Naive thymus-derived CD8-positive, alpha-beta T cell (primary cell): Measurements from ENCODE around the gene ECHS1. TPM values are rescaled to one million over a fixed set of nuclear protein-coding genes. Genes with fewer than 3 reads are reported as not detected.
A peak's percentile ranks its signal among the peaks of the same experiment; 100 is the strongest.

Experiments
- ATAC-seq, 2 donors: fragments of 150-1000 bp; cut with Tn5 transposase in 1 of 2; sonication (Bioruptor Pico), chemical (Tn5 transposase) in 1 of 2; 1 replicate in 1 of 2; 2 replicates in 1 of 2; pipeline ENCODE4 v1.10.0; 2021; ENCODE audit warnings: mild to moderate bottlenecking in 2 of 2, moderate library complexity in 2 of 2
- POLR2A ChIA-PET: fragments of 350-600 bp; sonication (Branson Sonifier 250); formaldehyde crosslinking; loops from one replicate; lab custom pipeline; 2021; ENCODE audit warnings: antibody characterized with exemption; lab: Charles Lee
- DNase-seq, 10 donors: peaks; one replicate each; pipeline versions ENCODE4 v3.0.0 to v3.0.0-alpha.2; 2020 to 2022
- H3K27ac Mint-ChIP-seq, 10 donors: one replicate each; pipeline ENCODE4 v1.8.0; 2020 to 2022; ENCODE audit warnings: mild to moderate bottlenecking in 10 of 10, mixed read lengths in 10 of 10, moderate library complexity in 4 of 10, inconsistent platforms in 1 of 10
- H3K27me3 Mint-ChIP-seq, 5 donors: one replicate each; pipeline ENCODE4 v1.8.0; 2021 to 2022; ENCODE audit warnings: mixed read lengths in 5 of 5
- H3K36me3 Mint-ChIP-seq, 3 donors: one replicate each; pipeline ENCODE4 v1.8.0; 2020 to 2022; ENCODE audit warnings: mixed read lengths in 3 of 3, mild to moderate bottlenecking in 2 of 3, inconsistent platforms in 1 of 3
- H3K4me1 Mint-ChIP-seq, 4 donors: one replicate each; pipeline ENCODE4 v1.8.0; 2021 to 2022; ENCODE audit warnings: mixed read lengths in 4 of 4
- H3K4me3 Mint-ChIP-seq, 10 donors: one replicate each; pipeline ENCODE4 v1.8.0; 2020 to 2022; ENCODE audit warnings: mild to moderate bottlenecking in 10 of 10, mixed read lengths in 10 of 10, moderate library complexity in 6 of 10, inconsistent platforms in 1 of 10
- H3K9me3 Mint-ChIP-seq, 9 donors: one replicate each; pipeline ENCODE4 v1.8.0; 2020 to 2022; ENCODE audit warnings: mixed read lengths in 9 of 9, mild to moderate bottlenecking in 3 of 9, inconsistent platforms in 1 of 9, moderate library complexity in 1 of 9
- polyA plus RNA-seq, 3 donors: library from polyadenylated mRNA; unstranded; fragments of 300-500 nt; fragmentation: Illumina TruSeq; gene quantifications; one replicate each; pipeline ENCODE4 v1.2.3, GENCODE V29; 2021
- total RNA-seq, 8 experiments: library from RNA in 2 of 8; stranded (reverse) in 2 of 8; gene quantifications; one replicate each; pipeline ENCODE4 v1.2.3 and lab custom pipeline; 2021 to 2026

The ECHS1 gene
- total and polyA plus RNA-seq, 5 experiments from 2014 or later = 28.3 to 110 (median 103) TPM

DNA sequence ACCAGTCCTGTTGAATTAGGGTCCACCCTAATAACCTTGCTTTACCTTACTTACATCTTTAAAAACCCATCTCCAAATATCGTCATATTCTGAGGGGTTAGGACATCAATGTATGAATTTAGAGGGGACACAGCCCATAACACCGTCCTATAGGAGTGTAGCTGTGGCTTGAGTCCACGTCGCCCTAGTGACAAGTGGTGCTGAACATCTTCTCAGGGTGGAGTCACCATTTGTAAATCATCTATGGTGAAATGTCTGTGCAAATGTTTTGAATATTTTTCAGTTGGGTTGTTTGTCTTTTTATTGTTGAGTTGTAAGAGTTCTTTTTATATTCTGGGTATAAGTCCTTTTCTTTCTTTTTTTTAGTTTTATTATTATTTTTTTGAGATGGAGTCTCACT, 31.2 kb downstream of the ECHS1 start:
- peaks cover 19 to 46% (median 24%) of the 10 kb centered on the region in 5 donors for H3K27me3 Mint-ChIP-seq
- H3K9me3 Mint-ChIP-seq = peaks cover 0 to 2% (median 0%) of the 10 kb centered on the region in 9 donors
- DNase-seq (no peak), ATAC-seq (no peak)
- H3K4me3 Mint-ChIP-seq = no peak overlapping the region
- H3K36me3 Mint-ChIP-seq = no peaks in the 10 kb centered on the region
- peaks cover 0 to 14% (median 0%) of the 10 kb centered on the region in 4 donors for H3K4me1 Mint-ChIP-seq
- H3K27ac Mint-ChIP-seq = peak overlapping the region in 1 of 10 donors; percentile 68
- POLR2A ChIA-PET = no interaction called here

DNA sequence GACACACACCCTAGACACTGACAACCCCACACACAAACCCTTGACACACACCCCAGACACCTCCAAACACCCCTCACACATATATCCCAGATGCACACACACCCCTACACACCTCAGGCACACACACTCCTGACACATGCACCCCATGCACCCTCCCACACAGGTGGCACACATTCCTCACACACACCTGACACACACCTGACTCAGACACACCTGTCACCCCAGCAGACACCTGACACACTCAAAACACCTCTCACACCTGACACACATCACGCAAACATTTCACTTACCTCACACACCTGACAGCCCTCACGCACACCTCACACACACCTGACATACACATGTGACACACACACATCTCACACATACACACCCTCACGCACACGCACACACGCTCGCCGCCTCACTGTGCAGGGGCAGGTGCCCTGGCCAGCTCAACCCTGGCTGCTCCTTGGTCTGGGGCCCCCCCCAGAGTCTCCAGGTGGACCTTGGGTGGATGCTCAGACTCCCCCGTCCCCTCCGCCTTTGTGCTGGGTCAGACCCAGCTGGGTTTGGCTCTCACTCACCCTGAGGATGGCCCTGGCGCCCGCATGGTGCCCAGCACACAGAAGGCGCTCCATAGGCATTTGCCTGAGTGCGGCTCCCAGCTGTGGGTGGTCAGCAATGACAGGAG, 33.3 kb downstream of the ECHS1 start:
- DNase-seq = no peak
- POLR2A ChIA-PET = no interaction called here
- H3K36me3 Mint-ChIP-seq = no peaks in the 10 kb centered on the region
- H3K27ac Mint-ChIP-seq = no peak overlapping the region
- no peak overlapping the region for H3K4me3 Mint-ChIP-seq
- H3K9me3 Mint-ChIP-seq = no peaks in the 10 kb centered on the region
- H3K4me1 Mint-ChIP-seq = peaks cover 2 to 5% (median 3%) of the 10 kb centered on the region in 4 donors
- ATAC-seq = no peak
- peaks cover 11 to 27% (median 18%) of the 10 kb centered on the region in 5 donors for H3K27me3 Mint-ChIP-seq

DNA sequence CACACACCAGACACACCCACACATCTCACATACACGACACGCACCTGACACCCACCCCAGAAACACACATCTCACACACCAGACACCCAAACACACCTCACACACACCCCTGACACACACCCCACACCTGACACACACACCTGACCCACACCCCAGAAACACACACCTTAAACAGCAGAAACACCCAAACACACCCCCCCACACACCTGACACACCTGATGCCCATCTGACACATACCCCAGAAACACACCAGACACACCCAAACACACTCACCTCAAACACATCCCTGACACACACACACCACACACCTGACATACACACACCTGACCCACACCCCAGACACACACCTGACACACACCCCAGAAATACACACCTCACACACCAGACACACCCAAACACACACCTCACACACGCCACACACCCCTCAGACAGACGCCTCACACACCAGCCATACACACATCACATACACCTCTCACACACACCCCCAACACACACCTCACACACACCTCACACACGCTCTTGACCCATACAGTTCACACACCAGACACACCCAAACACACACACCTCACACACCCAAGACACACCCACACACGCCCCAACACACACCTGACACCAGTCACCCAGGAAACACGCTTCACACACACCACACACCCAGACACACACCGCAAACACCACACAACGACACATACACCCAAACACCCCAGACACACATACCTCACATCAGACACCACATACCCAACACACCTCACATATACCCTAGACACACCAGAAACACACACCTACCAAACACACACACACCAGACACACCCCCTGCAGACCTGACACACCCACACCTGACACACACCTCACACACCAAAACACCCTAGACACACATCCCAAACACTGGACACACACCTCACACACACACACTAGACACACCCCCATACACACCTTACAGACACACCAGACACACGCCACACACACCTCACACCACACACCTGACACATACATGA, 34.8 kb downstream of the ECHS1 start:
- ATAC-seq (no peak), DNase-seq (no peak)
- POLR2A ChIA-PET = no interaction called here
- no peak overlapping the region for H3K4me3 Mint-ChIP-seq
- H3K9me3 Mint-ChIP-seq = peaks cover 0 to 2% (median 0%) of the 10 kb centered on the region in 9 donors
- H3K27ac Mint-ChIP-seq = no peak overlapping the region
- H3K27me3 Mint-ChIP-seq = peaks cover 7 to 13% (median 11%) of the 10 kb centered on the region in 5 donors
- peaks cover 2 to 7% (median 6%) of the 10 kb centered on the region in 4 donors for H3K4me1 Mint-ChIP-seq
- no peaks in the 10 kb centered on the region for H3K36me3 Mint-ChIP-seq

DNA sequence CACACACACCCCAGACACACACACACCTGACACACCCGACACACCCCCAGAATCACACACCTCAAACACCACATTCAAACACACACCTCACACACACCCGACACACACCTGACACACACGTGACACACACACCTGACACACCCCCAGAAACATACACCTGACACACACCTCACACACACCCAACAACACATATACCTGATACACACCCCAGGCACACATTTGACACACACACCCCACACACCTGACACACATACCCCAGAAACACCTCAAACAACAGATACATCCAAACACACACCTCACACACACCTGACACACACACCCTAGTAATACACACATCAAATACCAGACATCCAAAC, 35.8 kb downstream of the ECHS1 start:
- Mint-ChIP-seq H3K36me3 (no peaks in the 10 kb centered on the region), H3K27ac (no peak overlapping the region), H3K4me3 (no peak overlapping the region), H3K9me3 (peaks cover 0 to 9% (median 0%) of the 10 kb centered on the region in 9 donors), H3K4me1 (peaks cover 2 to 7% (median 7%) of the 10 kb centered on the region in 4 donors), H3K27me3 (peaks cover 3 to 12% (median 7%) of the 10 kb centered on the region in 5 donors)
- DNase-seq (no peak), ATAC-seq (no peak)
- POLR2A ChIA-PET = interaction anchor here (0.9 kb wide), 1 partner anchor 54 kb away, joined by 3 read pairs; no protein-coding TSS in a partner anchor

DNA sequence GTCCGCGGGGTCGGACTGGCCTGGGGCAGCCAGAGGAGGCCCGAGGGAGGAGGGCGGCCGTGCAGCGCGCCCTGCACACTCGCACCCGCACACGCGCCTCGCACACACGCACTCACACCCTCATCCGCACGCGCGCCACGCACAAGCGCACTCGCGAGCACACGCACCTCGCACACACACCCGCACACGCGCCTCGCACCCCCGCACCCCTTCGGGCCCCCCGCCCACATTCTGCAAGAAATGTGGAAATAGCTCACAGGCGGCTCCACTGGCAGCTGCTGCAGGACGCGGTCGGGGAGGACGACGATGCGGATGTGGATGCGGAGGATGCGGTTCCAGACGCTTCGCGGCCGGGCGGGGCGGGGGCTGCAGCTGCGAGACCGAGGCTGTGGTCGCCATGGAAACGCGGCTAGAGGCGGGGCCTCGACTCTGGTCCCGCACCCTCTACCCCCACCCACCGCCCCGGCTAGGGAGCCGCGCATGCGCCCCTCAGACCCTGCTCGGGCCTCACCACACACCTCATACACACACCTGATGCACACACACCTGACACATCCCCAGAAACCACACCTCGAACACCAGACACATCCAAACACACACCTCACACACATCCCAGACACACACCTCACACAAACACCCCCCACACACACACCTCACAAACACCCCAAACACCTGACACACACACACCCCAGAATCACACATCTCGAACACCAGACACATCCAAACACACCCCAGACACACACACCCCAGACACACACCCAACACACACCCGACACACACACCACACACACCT, 36.4 kb downstream of the ECHS1 start, which contains the start of gene CALY:
Gene CALY, minus strand, starts transcription at position 320 of the 793 bp plus-strand sequence. CDS start 7,907 bp downstream, outside the sequence.
- Mint-ChIP-seq H3K9me3 (peaks cover 0 to 9% (median 0%) of the 10 kb centered on the region in 9 donors), H3K27ac (peak within 1 kb of the TSS in 8 of 10 donors; percentile 83 to 97 (median 93)), H3K27me3 (peaks cover under 1 to 12% (median 4%) of the 10 kb centered on the region in 5 donors), H3K36me3 (no peaks in the 10 kb centered on the region), H3K4me1 (peaks cover 2 to 7% (median 7%) of the 10 kb centered on the region in 4 donors), H3K4me3 (peak within 1 kb of the TSS in 9 of 10 donors; percentile 67 to 85 (median 77))
- POLR2A ChIA-PET = interaction anchor here (0.9 to 2.4 kb wide), 7 partner anchors 10 to 57 kb away, joined by 3 to 11 read pairs (median 4); partner anchors contain the start of genes ECHS1 and MTG1
- DNase-seq (peak; percentile 78 to 97 (median 88)), ATAC-seq (peak; percentile 52 to 60)

DNA sequence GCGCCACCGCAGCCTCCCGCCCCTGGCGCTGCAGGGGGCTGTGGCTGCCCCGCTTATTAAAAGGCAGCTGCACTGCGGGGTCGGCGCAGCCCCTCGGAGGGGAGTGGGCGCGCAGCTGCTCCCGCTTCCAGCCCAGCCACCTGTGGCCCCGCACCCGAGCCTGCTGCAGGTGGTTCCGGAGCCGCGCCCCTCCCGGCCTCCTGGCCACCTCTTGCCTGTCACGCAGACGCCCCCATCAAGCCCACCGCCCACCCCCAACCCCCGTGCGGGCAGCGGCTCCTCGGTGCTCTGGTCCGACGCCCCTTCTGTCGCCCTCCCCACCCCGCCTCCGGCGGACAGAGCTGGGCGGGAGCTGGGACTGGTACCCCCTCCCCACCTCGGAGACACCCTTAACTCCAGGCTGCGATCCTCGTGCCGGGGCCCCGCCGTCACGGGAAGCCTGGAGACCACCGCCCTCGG, 37.0 kb downstream of the ECHS1 start:
- peak overlapping the region in 3 of 10 donors; percentile 62 to 97 (median 93) for H3K27ac Mint-ChIP-seq
- H3K9me3 Mint-ChIP-seq = peaks cover 0 to 9% (median 0%) of the 10 kb centered on the region in 9 donors
- H3K4me1 Mint-ChIP-seq = peaks cover 2 to 7% (median 7%) of the 10 kb centered on the region in 4 donors
- no peak overlapping the region for H3K4me3 Mint-ChIP-seq
- peak in 1 of 10 donors; percentile 70 for DNase-seq
- H3K27me3 Mint-ChIP-seq = peaks cover 0 to 8% (median 0%) of the 10 kb centered on the region in 5 donors
- POLR2A ChIA-PET = interaction anchor here (0.9 to 2.4 kb wide), 8 partner anchors 10 to 58 kb away, joined by 3 to 11 read pairs (median 4); partner anchors contain the start of genes ECHS1 and MTG1
- peak in 1 of 2 donors; percentile 5 for ATAC-seq
- no peaks in the 10 kb centered on the region for H3K36me3 Mint-ChIP-seq

DNA sequence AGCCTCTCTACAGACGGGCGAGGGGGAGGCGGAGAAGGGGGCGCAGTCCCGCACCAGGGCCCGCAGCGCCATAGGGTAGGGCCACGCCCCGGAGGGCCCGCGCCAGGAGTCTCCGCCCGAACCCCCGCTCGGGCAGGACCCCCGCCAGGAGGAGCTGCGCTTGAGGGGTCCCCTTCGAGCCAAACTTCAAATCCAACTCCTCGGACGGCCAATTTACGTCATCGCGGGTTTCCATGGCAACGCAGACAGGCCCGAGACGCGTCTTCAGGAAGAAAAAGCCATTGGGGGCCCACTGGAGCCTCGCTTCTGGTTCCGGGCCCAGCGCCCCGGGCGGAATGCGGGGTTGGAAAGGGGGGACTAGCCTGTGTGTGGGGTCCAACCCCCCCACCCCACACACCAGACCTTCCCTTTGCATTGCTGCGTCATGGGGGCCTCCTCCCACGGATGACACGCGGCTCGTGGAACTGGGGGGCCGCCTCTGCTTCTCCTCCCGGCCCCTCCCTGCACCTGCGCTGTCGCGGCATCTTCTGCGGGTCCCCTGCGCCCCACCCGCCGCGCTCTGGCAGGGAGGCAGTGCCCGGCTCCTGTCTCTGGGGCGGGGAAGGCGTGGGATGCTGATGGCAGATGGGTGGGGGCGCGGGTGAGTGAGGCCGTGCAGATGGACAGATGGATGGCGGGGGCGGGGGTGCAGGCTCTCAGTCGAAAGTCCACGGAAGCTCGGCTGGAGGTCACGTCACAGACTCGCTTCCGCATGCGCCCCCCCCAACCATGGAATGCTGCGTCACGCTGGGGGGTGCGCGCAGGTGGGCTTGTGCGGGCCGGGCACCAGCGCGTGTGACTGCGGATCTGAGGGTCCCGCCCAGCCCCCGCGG, 37.7 kb downstream of the ECHS1 start:
- POLR2A ChIA-PET = interaction anchor here (0.9 to 2.4 kb wide), 7 partner anchors 9 to 59 kb away, joined by 3 to 11 read pairs (median 4); partner anchors contain the start of genes ECHS1 and MTG1
- Mint-ChIP-seq H3K27ac (peak overlapping the region in 9 of 10 donors; percentile 56 to 97 (median 93)), H3K9me3 (peaks cover 0 to 9% (median 0%) of the 10 kb centered on the region in 9 donors), H3K27me3 (peaks cover 0 to 13% (median 0%) of the 10 kb centered on the region in 5 donors), H3K36me3 (no peaks in the 10 kb centered on the region), H3K4me3 (peak overlapping the region in 9 of 10 donors; percentile 67 to 94 (median 77)), H3K4me1 (peaks cover 2 to 7% (median 7%) of the 10 kb centered on the region in 4 donors)
- ATAC-seq = peak; percentile 57 to 59
- peak; percentile 73 to 97 (median 88) for DNase-seq

DNA sequence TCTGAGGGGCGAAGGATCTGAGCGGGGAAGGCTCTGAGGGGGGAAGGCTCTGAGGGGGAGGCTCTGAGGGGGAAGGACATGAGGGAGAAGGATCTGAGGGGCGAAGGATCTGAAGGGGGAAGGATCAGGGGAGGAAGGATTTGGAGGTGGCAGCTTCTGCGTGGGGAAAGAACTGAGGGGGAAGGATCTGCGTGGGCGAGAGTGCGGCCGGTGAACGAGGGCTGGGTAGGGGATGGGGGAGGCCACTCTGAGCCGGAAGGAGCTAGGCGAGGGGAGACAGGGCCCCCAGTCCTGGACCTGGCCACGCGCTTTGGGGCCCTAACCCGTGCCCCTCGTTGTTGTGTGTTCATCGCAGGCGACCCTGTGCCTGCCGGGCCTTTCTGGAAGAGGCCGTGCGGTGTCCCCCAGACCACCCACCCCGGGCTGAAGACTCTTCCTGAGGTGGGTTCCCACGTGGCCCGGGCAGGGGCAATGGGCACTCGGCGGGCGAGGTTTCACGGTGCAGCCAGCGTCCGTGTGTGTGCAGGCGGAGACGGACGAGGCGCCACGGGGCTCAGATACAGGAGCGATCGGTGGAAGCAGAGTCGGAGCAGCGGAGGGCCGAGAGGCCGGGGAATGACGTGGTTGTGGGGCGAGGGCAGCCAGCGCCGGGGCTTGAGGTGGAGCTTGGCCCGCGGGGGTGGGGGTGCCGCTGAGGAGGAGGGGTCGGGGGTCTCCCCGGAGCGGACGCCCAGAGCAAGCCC, 38.5 kb downstream of the ECHS1 start:
- peaks cover 6 to 12% (median 10%) of the 10 kb centered on the region in 4 donors for H3K4me1 Mint-ChIP-seq
- ATAC-seq (peak; percentile 22 to 34), DNase-seq (peak in 2 of 10 donors; percentile 37 to 38)
- peak overlapping the region; percentile 56 to 97 (median 92) for H3K27ac Mint-ChIP-seq
- peaks cover 0 to 9% (median 0%) of the 10 kb centered on the region in 9 donors for H3K9me3 Mint-ChIP-seq
- POLR2A ChIA-PET = interaction anchor here (1.6 to 2.4 kb wide), 3 partner anchors 24 to 59 kb away, joined by 3 to 11 read pairs (median 4); partner anchors contain the start of gene MTG1
- H3K27me3 Mint-ChIP-seq = peaks cover 0 to 14% (median under 1%) of the 10 kb centered on the region in 5 donors
- peak overlapping the region in 9 of 10 donors; percentile 61 to 94 (median 77) for H3K4me3 Mint-ChIP-seq
- H3K36me3 Mint-ChIP-seq = no peaks in the 10 kb centered on the region

DNA sequence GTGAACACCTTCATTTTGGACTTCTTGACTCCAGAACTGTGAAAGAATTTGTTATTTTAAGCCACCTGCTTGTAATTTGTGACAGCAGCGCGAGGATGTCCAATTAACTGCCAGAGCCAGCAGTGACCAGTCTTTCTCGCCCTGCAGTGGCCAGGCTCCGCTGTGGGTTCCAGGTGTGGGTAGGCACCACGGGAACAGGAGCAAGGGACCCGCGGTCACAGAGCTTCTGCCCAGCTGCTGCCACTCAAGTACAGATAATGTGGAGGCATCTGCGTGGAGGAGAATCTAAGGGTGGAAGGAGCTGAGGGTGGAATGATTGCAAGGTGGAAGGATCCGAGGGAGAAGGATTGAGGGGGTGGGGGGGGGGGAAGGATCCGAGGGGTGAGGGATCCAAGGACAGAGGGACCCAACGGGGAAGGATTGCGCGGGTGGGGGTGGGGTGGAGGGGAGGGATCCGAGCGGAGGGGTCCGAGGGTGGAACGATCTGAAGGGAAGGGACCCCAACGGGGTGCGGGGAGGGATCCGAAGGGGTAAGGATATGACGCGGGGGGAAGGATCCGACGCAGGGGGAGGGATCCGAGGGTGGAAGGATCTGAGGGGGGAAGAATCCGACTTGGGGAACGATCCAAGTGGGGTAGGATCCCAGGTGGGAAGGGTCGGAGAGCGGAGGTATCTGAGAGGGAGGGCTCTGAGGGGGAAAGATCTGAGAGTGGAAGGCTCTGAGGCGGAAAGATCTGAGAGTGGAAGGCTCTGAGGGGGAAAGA, 40.0 kb downstream of the ECHS1 start:
- DNase-seq = peak in 1 of 10 donors; percentile 53
- peak overlapping the region in 1 of 10 donors; percentile 65 for H3K4me3 Mint-ChIP-seq

More for the DNA sequence above, 40.0 kb downstream of the ECHS1 start:
- POLR2A ChIA-PET = no interaction called here
- ATAC-seq = no peak
- Mint-ChIP-seq H3K4me1 (peaks cover 6 to 14% (median 12%) of the 10 kb centered on the region in 4 donors), H3K27ac (peak overlapping the region in 6 of 10 donors; percentile 31 to 85 (median 54)), H3K27me3 (peaks cover 3 to 19% (median 12%) of the 10 kb centered on the region in 5 donors), H3K36me3 (no peaks in the 10 kb centered on the region), H3K9me3 (peaks cover 0 to 9% (median 0%) of the 10 kb centered on the region in 9 donors)
